ENCODE measurements around the gene SEMA4C.
A peak's percentile ranks its signal among the peaks of the same experiment; 100 is the strongest.

The SEMA4C gene

DNA sequence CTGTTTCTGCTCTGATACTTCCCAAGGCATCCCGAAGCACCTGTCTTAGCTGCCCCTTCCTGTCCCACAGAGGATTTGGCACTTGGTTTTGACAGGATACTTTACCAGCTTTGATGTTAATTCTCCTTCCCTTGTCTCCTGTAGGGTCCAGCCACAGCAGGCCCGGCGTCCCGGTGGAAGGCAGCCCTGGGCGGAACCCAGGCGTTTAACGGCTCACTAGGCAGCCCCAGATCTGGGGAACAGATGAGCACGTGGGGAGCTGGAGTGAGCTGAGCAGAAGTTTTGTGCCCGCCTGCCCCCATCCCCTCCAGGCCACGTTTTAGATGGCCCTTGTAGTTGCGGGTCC is 37.5 kb downstream of the SEMA4C start:
- Histone ChIP-seq H3K9me3 (ENCODE audit: control insufficient read depth, low read length) (no peaks in the 10 kb centered on the region), H3K9ac (ENCODE audit: low read length) (no peak overlapping the region), H2AFZ (ENCODE audit: low read depth, low read length) (no peak overlapping the region), H3K36me3 (ENCODE audit: control insufficient read depth in 1 of 2, insufficient read depth in 2 of 2, low read depth in 1 of 2, low read length in 2 of 2) (peaks cover 45 to 60% of the 10 kb centered on the region in 2 experiments), H3K18ac (ENCODE audit: low read depth in 1 of 2, low read length in 2 of 2) (no peak overlapping the region), H4K91ac (ENCODE audit: low read length) (no peak overlapping the region), H3K14ac (ENCODE audit: low read length in 2 of 2) (no peak overlapping the region), H3K27ac (ENCODE audit: low read length, poor library complexity, severe bottlenecking) (no peak overlapping the region), H3K23ac (ENCODE audit: low read length in 2 of 2) (no peak overlapping the region), H2BK12ac (ENCODE audit: low read length in 2 of 2) (no peak overlapping the region), H4K8ac (ENCODE audit: low read length) (peak overlapping the region; percentile 15), H3K4me1 (ENCODE audit: control insufficient read depth, insufficient read depth, low read depth, low read length) (peaks cover 10% of the 10 kb centered on the region), H2BK120ac (ENCODE audit: low read depth, low read length) (no peak overlapping the region), H3K4me3 (ENCODE audit: insufficient read depth in 1 of 2, low read depth in 1 of 2, low read length in 2 of 2) (no peak overlapping the region), H3K27me3 (ENCODE audit: control insufficient read depth in 1 of 2, insufficient read depth in 1 of 2, low read length in 2 of 2) (no peaks in the 10 kb centered on the region), H3K4me2 (ENCODE audit: low read length, poor library complexity, severe bottlenecking) (no peak overlapping the region), H2BK5ac (ENCODE audit: low read depth, low read length, poor library complexity, severe bottlenecking) (no peak overlapping the region), H3K4ac (ENCODE audit: low read depth in 1 of 2, low read length in 2 of 2) (no peak overlapping the region), H3K79me1 (replicated peaks; ENCODE audit: low read length, poor library complexity, severe bottlenecking) (peaks cover 8% of the 10 kb centered on the region), H2AK5ac (ENCODE audit: low read length, severe bottlenecking) (no peak overlapping the region), H2BK15ac (ENCODE audit: low read depth, poor library complexity, severe bottlenecking) (no peak overlapping the region)
- WGBS: 80% methylated on average over 11 of the region's 11 CpGs
- no peak for DNase-seq

DNA sequence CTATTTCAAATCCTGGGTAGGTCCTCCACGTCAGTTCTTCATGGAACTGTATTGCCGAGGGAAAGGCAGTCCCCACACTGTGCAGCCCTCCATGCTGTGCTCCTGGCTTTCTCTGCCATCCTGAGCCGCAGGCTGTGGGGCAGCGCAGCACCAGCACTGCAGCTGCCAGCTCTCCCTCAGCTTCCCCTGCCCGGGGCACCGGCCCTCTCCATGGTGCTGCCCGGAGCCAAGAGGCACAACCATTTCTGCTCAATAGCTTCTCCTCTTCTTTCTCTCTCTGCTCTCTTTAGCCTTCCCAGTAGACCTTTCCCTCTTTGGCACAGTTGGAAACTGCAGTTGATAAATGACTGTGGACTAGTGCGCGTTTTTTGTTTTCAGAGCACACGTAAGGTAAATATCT is 38.2 kb downstream of the SEMA4C start:
- Histone ChIP-seq H2BK15ac (ENCODE audit: low read depth, poor library complexity, severe bottlenecking) (no peak overlapping the region), H3K9me3 (ENCODE audit: control insufficient read depth, low read length) (no peaks in the 10 kb centered on the region)

GRCh38 chr2:96830044-96830562 is 39.8 kb downstream of the SEMA4C start:
- no peak overlapping the region for H3K18ac ChIP-seq (ENCODE audit: low read depth in 1 of 2, low read length in 2 of 2)
- H3K9me3 ChIP-seq (ENCODE audit: control insufficient read depth, low read length): no peaks in the 10 kb centered on the region
- H3K4me2 ChIP-seq (ENCODE audit: low read length, poor library complexity, severe bottlenecking): no peak overlapping the region
- no peak overlapping the region for H3K9ac ChIP-seq (ENCODE audit: low read length)
- no peak overlapping the region for H3K4me3 ChIP-seq (ENCODE audit: insufficient read depth in 1 of 2, low read depth in 1 of 2, low read length in 2 of 2)
- no peak for DNase-seq
- H3K23ac ChIP-seq (ENCODE audit: low read length in 2 of 2): no peak overlapping the region
- H3K79me1 ChIP-seq (replicated peaks; ENCODE audit: low read length, poor library complexity, severe bottlenecking): peaks cover 14% of the 10 kb centered on the region
- no peak overlapping the region for H3K27ac ChIP-seq (ENCODE audit: low read length, poor library complexity, severe bottlenecking)
- no peak overlapping the region for H4K8ac ChIP-seq (ENCODE audit: low read length)
- H3K36me3 ChIP-seq (ENCODE audit: control insufficient read depth in 1 of 2, insufficient read depth in 2 of 2, low read depth in 1 of 2, low read length in 2 of 2): peaks cover 59 to 60% of the 10 kb centered on the region in 2 experiments
- no peak overlapping the region for H2AK5ac ChIP-seq (ENCODE audit: low read length, severe bottlenecking)
- H3K4me1 ChIP-seq (ENCODE audit: control insufficient read depth, insufficient read depth, low read depth, low read length): peaks cover 10% of the 10 kb centered on the region
- no peaks in the 10 kb centered on the region for H3K27me3 ChIP-seq (ENCODE audit: control insufficient read depth in 1 of 2, insufficient read depth in 1 of 2, low read length in 2 of 2)
- no peak overlapping the region for H2BK120ac ChIP-seq (ENCODE audit: low read depth, low read length)
- H2BK5ac ChIP-seq (ENCODE audit: low read depth, low read length, poor library complexity, severe bottlenecking): no peak overlapping the region
- no peak overlapping the region for H2AFZ ChIP-seq (ENCODE audit: low read depth, low read length)
- H2BK15ac ChIP-seq (ENCODE audit: low read depth, poor library complexity, severe bottlenecking): no peak overlapping the region
- no peak overlapping the region for H4K91ac ChIP-seq (ENCODE audit: low read length)
- H3K14ac ChIP-seq (ENCODE audit: low read length in 2 of 2): no peak overlapping the region
- H3K4ac ChIP-seq (ENCODE audit: low read depth in 1 of 2, low read length in 2 of 2): no peak overlapping the region
- H2BK12ac ChIP-seq (ENCODE audit: low read length in 2 of 2): no peak overlapping the region
- 84% methylated on average over 4 of the region's 5 CpGs for WGBS

More for the DNA sequence above, 38.2 kb downstream of the SEMA4C start:
- no peak overlapping the region for H4K8ac ChIP-seq (ENCODE audit: low read length)
- H2AFZ ChIP-seq (ENCODE audit: low read depth, low read length): no peak overlapping the region
- H3K27me3 ChIP-seq (ENCODE audit: control insufficient read depth in 1 of 2, insufficient read depth in 1 of 2, low read length in 2 of 2): no peaks in the 10 kb centered on the region
- no peak overlapping the region for H2BK12ac ChIP-seq (ENCODE audit: low read length in 2 of 2)
- H2AK5ac ChIP-seq (ENCODE audit: low read length, severe bottlenecking): no peak overlapping the region
- no peak overlapping the region for H3K9ac ChIP-seq (ENCODE audit: low read length)
- no peak overlapping the region for H2BK5ac ChIP-seq (ENCODE audit: low read depth, low read length, poor library complexity, severe bottlenecking)
- H3K79me1 ChIP-seq (replicated peaks; ENCODE audit: low read length, poor library complexity, severe bottlenecking): peaks cover 8% of the 10 kb centered on the region
- no peak overlapping the region for H3K4me2 ChIP-seq (ENCODE audit: low read length, poor library complexity, severe bottlenecking)
- H2BK120ac ChIP-seq (ENCODE audit: low read depth, low read length): no peak overlapping the region
- no peak overlapping the region for H3K27ac ChIP-seq (ENCODE audit: low read length, poor library complexity, severe bottlenecking)
- H3K4me1 ChIP-seq (ENCODE audit: control insufficient read depth, insufficient read depth, low read depth, low read length): peaks cover 10% of the 10 kb centered on the region
- WGBS: 97% methylated on average over 10 of the region's 10 CpGs
- no peak for DNase-seq
- H3K14ac ChIP-seq (ENCODE audit: low read length in 2 of 2): no peak overlapping the region
- H3K36me3 ChIP-seq (ENCODE audit: control insufficient read depth in 1 of 2, insufficient read depth in 2 of 2, low read depth in 1 of 2, low read length in 2 of 2): peaks cover 50 to 60% of the 10 kb centered on the region in 2 experiments
- no peak overlapping the region for H3K4ac ChIP-seq (ENCODE audit: low read depth in 1 of 2, low read length in 2 of 2)
- no peak overlapping the region for H3K18ac ChIP-seq (ENCODE audit: low read depth in 1 of 2, low read length in 2 of 2)
- H4K91ac ChIP-seq (ENCODE audit: low read length): no peak overlapping the region
- H3K23ac ChIP-seq (ENCODE audit: low read length in 2 of 2): no peak overlapping the region
- no peak overlapping the region for H3K4me3 ChIP-seq (ENCODE audit: insufficient read depth in 1 of 2, low read depth in 1 of 2, low read length in 2 of 2)

DNA sequence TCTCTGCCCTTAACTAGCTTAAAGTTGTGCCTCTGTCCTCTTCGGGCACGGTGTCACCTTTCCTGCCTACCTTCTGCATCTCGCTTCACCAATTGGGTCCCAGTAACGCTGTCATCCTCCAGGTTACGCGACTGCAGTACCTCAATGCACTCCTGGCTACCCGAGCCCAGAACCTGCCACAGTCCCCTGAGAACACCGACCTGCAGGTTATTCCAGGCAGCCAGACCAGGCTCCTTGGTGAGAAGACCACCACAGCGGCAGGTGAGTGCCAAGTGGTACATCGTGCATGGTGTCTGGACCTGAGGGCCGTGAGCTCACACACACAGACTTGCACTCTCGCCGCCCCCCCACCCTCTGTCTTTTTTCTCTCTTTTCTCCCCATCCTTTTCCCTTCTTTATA is 41.0 kb downstream of the SEMA4C start:
- Histone ChIP-seq H3K14ac (ENCODE audit: low read length in 2 of 2) (no peak overlapping the region), H3K18ac (ENCODE audit: low read depth in 1 of 2, low read length in 2 of 2) (no peak overlapping the region), H3K4ac (ENCODE audit: low read depth in 1 of 2, low read length in 2 of 2) (no peak overlapping the region), H3K4me3 (ENCODE audit: insufficient read depth in 1 of 2, low read depth in 1 of 2, low read length in 2 of 2) (no peak overlapping the region), H3K4me2 (ENCODE audit: low read length, poor library complexity, severe bottlenecking) (no peak overlapping the region), H2BK120ac (ENCODE audit: low read depth, low read length) (no peak overlapping the region), H2BK12ac (ENCODE audit: low read length in 2 of 2) (no peak overlapping the region), H2AK5ac (ENCODE audit: low read length, severe bottlenecking) (no peak overlapping the region), H2BK5ac (ENCODE audit: low read depth, low read length, poor library complexity, severe bottlenecking) (no peak overlapping the region), H2AFZ (ENCODE audit: low read depth, low read length) (no peak overlapping the region), H4K91ac (ENCODE audit: low read length) (no peak overlapping the region), H4K8ac (ENCODE audit: low read length) (no peak overlapping the region), H3K27ac (ENCODE audit: low read length, poor library complexity, severe bottlenecking) (no peak overlapping the region), H3K9me3 (ENCODE audit: control insufficient read depth, low read length) (no peaks in the 10 kb centered on the region), H3K79me1 (replicated peaks; ENCODE audit: low read length, poor library complexity, severe bottlenecking) (peaks cover 20% of the 10 kb centered on the region), H3K27me3 (ENCODE audit: control insufficient read depth in 1 of 2, insufficient read depth in 1 of 2, low read length in 2 of 2) (no peaks in the 10 kb centered on the region), H3K4me1 (ENCODE audit: control insufficient read depth, insufficient read depth, low read depth, low read length) (peaks cover 12% of the 10 kb centered on the region), H2BK15ac (ENCODE audit: low read depth, poor library complexity, severe bottlenecking) (peak overlapping the region; percentile 20), H3K23ac (ENCODE audit: low read length in 2 of 2) (no peak overlapping the region), H3K36me3 (ENCODE audit: control insufficient read depth in 1 of 2, insufficient read depth in 2 of 2, low read depth in 1 of 2, low read length in 2 of 2) (peaks cover 52 to 64% of the 10 kb centered on the region in 2 experiments), H3K9ac (ENCODE audit: low read length) (no peak overlapping the region)
- no peak for DNase-seq
- WGBS: 97% methylated on average over 10 of the region's 13 CpGs
